OCI-LY3 (cell line): ENCODE data around the gene RIMKLA.

Experiments
- H2AFZ ChIP-seq: fragments of 200-600, 300-600 bp; shearing (Covaris generic); 2 replicates; pipeline ENCODE4 v1.6.0; 2014; ENCODE audit warnings: antibody characterized with exemption, low read depth, low read length
- H3K27ac ChIP-seq: fragments of 200-600, 300-600 bp; sonication (generic); 2 replicates; pipeline ENCODE4 v1.5.1; 2014; ENCODE audit warnings: mild to moderate bottlenecking, low read length, moderate library complexity, mixed read lengths
- H3K27me3 ChIP-seq: fragments of 200-600, 300-600 bp; sonication (generic); 2 replicates; pipeline ENCODE4 v1.6.1; 2014; ENCODE audit warnings: low read depth, low read length, mixed read lengths
- H3K36me3 ChIP-seq: fragments of 200-600, 300-600 bp; sonication (generic); replicated peaks from 2 replicates; pipeline ENCODE3; 2014; ENCODE audit warnings: low read depth, low read length, mixed read lengths
- H3K4me1 ChIP-seq: fragments of 300-600, 200-600 bp; sonication (generic); 2 replicates; pipeline ENCODE4 v1.6.1; 2014; ENCODE audit warnings: low read length, mixed read lengths
- H3K4me2 ChIP-seq: fragments of 200-600, 300-600 bp; sonication (generic); 2 replicates; pipeline ENCODE4 v1.6.1; 2014; ENCODE audit warnings: low read length, mixed read lengths
- H3K4me3 ChIP-seq: fragments of 300-600, 200-600 bp; sonication (generic); 2 replicates; pipeline ENCODE4 v1.5.1; 2014; ENCODE audit warnings: antibody characterized with exemption, mild to moderate bottlenecking, low read length, moderate library complexity
- H3K79me2 ChIP-seq: fragments of 300-600, 200-600 bp; shearing (Covaris generic); 2 replicates; pipeline ENCODE4 v1.6.1; 2014; ENCODE audit warnings: mild to moderate bottlenecking, low read length, mixed read lengths
- H3K9ac ChIP-seq: fragments of 300-600, 200-600 bp; shearing (Covaris generic); 2 replicates; pipeline ENCODE4 v1.6.0; 2014; ENCODE audit warnings: mild to moderate bottlenecking, low read length, moderate library complexity
- H3K9me3 ChIP-seq: fragments of 200-600, 300-600 bp; shearing (Covaris generic); 2 replicates; pipeline ENCODE4 v1.6.1; 2014; ENCODE audit warnings: low read length, mixed read lengths; ENCODE audit not compliant: insufficient read depth
- H4K20me1 ChIP-seq: fragments of 200-600, 300-600 bp; sonication (generic); 2 replicates; pipeline ENCODE4 v1.6.1; 2016; ENCODE audit warnings: low read length, mixed read lengths; ENCODE audit not compliant: insufficient read depth
- CTCF ChIP-seq: fragments of 200-600, 300-600 bp; sonication (generic); IDR thresholded peaks from 2 replicates; pipeline ENCODE4 v1.5.1; 2014; ENCODE audit warnings: antibody characterized with exemption, low read length, low read depth
- EZH2phosphoT487 ChIP-seq: fragments of 200-600 bp; shearing (Covaris generic); IDR thresholded peaks from 2 replicates; pipeline ENCODE4 v1.6.1; 2018; ENCODE audit warnings: antibody characterized with exemption, mixed run types, low read depth

Gene RIMKLA

GRCh38 chr1:42427240-42427639 is 46.6 kb downstream of the RIMKLA start:
- no peak overlapping the region for H3K4me3 ChIP-seq
- H3K4me2 ChIP-seq, result no peak overlapping the region
- no peak overlapping the region for H3K27ac ChIP-seq
- TF ChIP-seq CTCF (no peak), EZH2phosphoT487 (no peak)
- H3K79me2 ChIP-seq, result no peaks in the 10 kb centered on the region
- no peak overlapping the region for H2AFZ ChIP-seq
- H4K20me1 ChIP-seq, result no peaks in the 10 kb centered on the region
- H3K9me3 ChIP-seq, result no peaks in the 10 kb centered on the region
- no peaks in the 10 kb centered on the region for H3K36me3 ChIP-seq
- no peak overlapping the region for H3K9ac ChIP-seq
- H3K4me1 ChIP-seq, result no peaks in the 10 kb centered on the region
- H3K27me3 ChIP-seq, result no peaks in the 10 kb centered on the region

GRCh38 chr1:42429603-42430002 is 49.0 kb downstream of the RIMKLA start:
- H3K4me2 ChIP-seq, result no peak overlapping the region
- no peak overlapping the region for H3K4me3 ChIP-seq
- no peaks in the 10 kb centered on the region for H3K4me1 ChIP-seq
- no peaks in the 10 kb centered on the region for H3K9me3 ChIP-seq
- no peaks in the 10 kb centered on the region for H3K27me3 ChIP-seq
- TF ChIP-seq CTCF (no peak), EZH2phosphoT487 (no peak)
- H2AFZ ChIP-seq, result no peak overlapping the region
- no peaks in the 10 kb centered on the region for H3K36me3 ChIP-seq
- H3K9ac ChIP-seq, result no peak overlapping the region
- H3K79me2 ChIP-seq, result no peaks in the 10 kb centered on the region
- H4K20me1 ChIP-seq, result no peaks in the 10 kb centered on the region
- H3K27ac ChIP-seq, result no peak overlapping the region

- Histone ChIP-seq H3K4me2 (no peak overlapping the region), H3K27ac (no peak overlapping the region), H3K27me3 (no peaks in the 10 kb centered on the region)
Measured at GRCh38 chr1:42430286-42431135, 49.9 kb downstream of the RIMKLA start.

More at GRCh38 chr1:42430286-42431135, 49.9 kb downstream of the RIMKLA start:
- no peaks in the 10 kb centered on the region for H4K20me1 ChIP-seq
- no peak overlapping the region for H2AFZ ChIP-seq
- no peak overlapping the region for H3K4me3 ChIP-seq
- TF ChIP-seq EZH2phosphoT487 (no peak), CTCF (no peak)
- no peaks in the 10 kb centered on the region for H3K79me2 ChIP-seq
- H3K9me3 ChIP-seq, result no peaks in the 10 kb centered on the region
- no peak overlapping the region for H3K9ac ChIP-seq
- no peaks in the 10 kb centered on the region for H3K4me1 ChIP-seq
- H3K36me3 ChIP-seq, result no peaks in the 10 kb centered on the region
